H1 (cell line): ENCODE data around the gene NAP1L1.
A peak's percentile ranks its signal among the peaks of the same experiment; 100 is the strongest.

ENCODE experiments used
- CBX8 ChIP-seq: fragments of 300-800, 300-1000 bp; sonication (generic); IDR thresholded peaks from 2 replicates; pipeline ENCODE4 v1.7.1; 2016; ENCODE audit warnings: low read depth, low read length, borderline replicate concordance
- CEBPB ChIP-seq: IDR thresholded peaks from 2 replicates; pipeline ENCODE4 v1.6.1; 2012; ENCODE audit warnings: low read depth, low read length
- EGR1 ChIP-seq: IDR thresholded peaks from 2 replicates; pipeline ENCODE4 v1.6.1; 2011; ENCODE audit warnings: low read depth, low read length, borderline replicate concordance
- POLR2A ChIP-seq, 2 experiments: IDR thresholded peaks; 1 replicate in 1 of 2; 2 replicates in 1 of 2; pipeline ENCODE4 v1.6.1; 2011; ENCODE audit warnings: low read depth in 2 of 2, low read length in 2 of 2, mild to moderate bottlenecking in 2 of 2; ENCODE audit errors: control extremely low read depth in 1 of 2
- RFX5 ChIP-seq: IDR thresholded peaks from 2 replicates; pipeline ENCODE4 v1.6.1; 2011; ENCODE audit warnings: low read depth, low read length, improper control_type of control experiment, borderline replicate concordance
- RXRA ChIP-seq: IDR thresholded peaks from 2 replicates; pipeline ENCODE4 v1.6.1; 2011; ENCODE audit warnings: low read depth, mild to moderate bottlenecking, low read length, moderate library complexity; ENCODE audit not compliant: insufficient read depth
- SIN3A ChIP-seq, 2 experiments: IDR thresholded peaks in 1 of 2; conservative IDR thresholded peaks in 1 of 2; 2 replicates each; pipeline ENCODE4 v1.6.1; 2011 to 2012; ENCODE audit warnings: low read length in 2 of 2, improper control_type of control experiment in 1 of 2, low read depth in 1 of 2, mild to moderate bottlenecking in 1 of 2
- SRF ChIP-seq: IDR thresholded peaks from 2 replicates; pipeline ENCODE4 v1.6.1; 2011; ENCODE audit warnings: mild to moderate bottlenecking, low read depth, low read length, moderate library complexity
- TAF1 ChIP-seq: IDR thresholded peaks from 2 replicates; pipeline ENCODE4 v1.6.1; 2011; ENCODE audit warnings: mild to moderate bottlenecking, low read depth, low read length
- TEAD4 ChIP-seq: IDR thresholded peaks from 2 replicates; pipeline ENCODE4 v1.6.1; 2012; ENCODE audit warnings: low read depth, low read length, inconsistent platforms, mixed read lengths
- TF ChIP-seq, protein P1 (sequence below): IDR thresholded peaks from 2 replicates; pipeline ENCODE4 v1.6.1; 2012; ENCODE audit warnings: low read length, inconsistent platforms
- TF ChIP-seq, protein P2 (sequence below), 3 experiments: IDR thresholded peaks; 1 replicate in 2 of 3; 2 replicates in 1 of 3; pipeline versions ENCODE4 v1.5.1 to v1.6.1; 2011; ENCODE audit warnings: low read length in 3 of 3, mild to moderate bottlenecking in 3 of 3, inconsistent platforms in 2 of 3, low read depth in 1 of 3, moderate library complexity in 1 of 3; ENCODE audit not compliant: insufficient read depth in 1 of 3; ENCODE audit errors: control extremely low read depth in 1 of 3

DNA sequence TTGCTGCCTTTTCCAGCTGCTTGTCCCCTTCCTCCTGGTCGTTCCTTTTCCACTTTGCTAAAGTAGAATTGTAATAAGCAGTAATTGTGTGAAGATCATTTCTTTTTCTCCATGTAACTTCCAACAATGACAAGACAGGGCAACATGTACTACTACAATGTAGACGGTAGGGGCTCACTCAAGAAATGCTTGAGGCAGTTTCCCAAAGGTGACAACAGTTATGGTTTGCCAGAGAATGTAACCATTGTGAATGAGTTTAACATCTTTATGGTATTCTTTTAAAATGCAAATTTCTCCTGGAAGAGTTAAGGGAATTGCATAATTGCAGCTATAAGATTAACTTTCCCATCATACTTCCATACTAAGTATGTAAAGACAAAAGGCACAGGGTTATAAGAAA, 29.1 kb downstream of the NAP1L1 start:
- TF ChIP-seq, protein P1, sequence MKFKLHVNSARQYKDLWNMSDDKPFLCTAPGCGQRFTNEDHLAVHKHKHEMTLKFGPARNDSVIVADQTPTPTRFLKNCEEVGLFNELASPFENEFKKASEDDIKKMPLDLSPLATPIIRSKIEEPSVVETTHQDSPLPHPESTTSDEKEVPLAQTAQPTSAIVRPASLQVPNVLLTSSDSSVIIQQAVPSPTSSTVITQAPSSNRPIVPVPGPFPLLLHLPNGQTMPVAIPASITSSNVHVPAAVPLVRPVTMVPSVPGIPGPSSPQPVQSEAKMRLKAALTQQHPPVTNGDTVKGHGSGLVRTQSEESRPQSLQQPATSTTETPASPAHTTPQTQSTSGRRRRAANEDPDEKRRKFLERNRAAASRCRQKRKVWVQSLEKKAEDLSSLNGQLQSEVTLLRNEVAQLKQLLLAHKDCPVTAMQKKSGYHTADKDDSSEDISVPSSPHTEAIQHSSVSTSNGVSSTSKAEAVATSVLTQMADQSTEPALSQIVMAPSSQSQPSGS: no peak
- TF ChIP-seq POLR2A (IDR thresholded peaks at IDR 0.05; ENCODE audit: control extremely low read depth in 1 of 2, low read depth in 2 of 2, low read length in 2 of 2) (no peak), TAF1 (no peak), RFX5 (no peak), SIN3A (conservative IDR thresholded peaks at IDR 0.05 in 1 of 2, IDR thresholded peaks at IDR 0.05 in 1 of 2; ENCODE audit: low read depth in 1 of 2, low read length in 2 of 2) (no peak), TEAD4 (no peak), SRF (no peak), CBX8 (no peak), EGR1 (no peak), RXRA (no peak), CEBPB (no peak)
- TF ChIP-seq, protein P2, sequence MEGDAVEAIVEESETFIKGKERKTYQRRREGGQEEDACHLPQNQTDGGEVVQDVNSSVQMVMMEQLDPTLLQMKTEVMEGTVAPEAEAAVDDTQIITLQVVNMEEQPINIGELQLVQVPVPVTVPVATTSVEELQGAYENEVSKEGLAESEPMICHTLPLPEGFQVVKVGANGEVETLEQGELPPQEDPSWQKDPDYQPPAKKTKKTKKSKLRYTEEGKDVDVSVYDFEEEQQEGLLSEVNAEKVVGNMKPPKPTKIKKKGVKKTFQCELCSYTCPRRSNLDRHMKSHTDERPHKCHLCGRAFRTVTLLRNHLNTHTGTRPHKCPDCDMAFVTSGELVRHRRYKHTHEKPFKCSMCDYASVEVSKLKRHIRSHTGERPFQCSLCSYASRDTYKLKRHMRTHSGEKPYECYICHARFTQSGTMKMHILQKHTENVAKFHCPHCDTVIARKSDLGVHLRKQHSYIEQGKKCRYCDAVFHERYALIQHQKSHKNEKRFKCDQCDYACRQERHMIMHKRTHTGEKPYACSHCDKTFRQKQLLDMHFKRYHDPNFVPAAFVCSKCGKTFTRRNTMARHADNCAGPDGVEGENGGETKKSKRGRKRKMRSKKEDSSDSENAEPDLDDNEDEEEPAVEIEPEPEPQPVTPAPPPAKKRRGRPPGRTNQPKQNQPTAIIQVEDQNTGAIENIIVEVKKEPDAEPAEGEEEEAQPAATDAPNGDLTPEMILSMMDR (IDR thresholded peaks at IDR 0.05; ENCODE audit: control extremely low read depth in 1 of 3, insufficient read depth in 1 of 3, low read depth in 1 of 3, low read length in 3 of 3): peak in 2 of 3 experiments; percentile 27 to 48; a peak in 2 of 4 replicates
